ENCODE measurements around the gene UTP14A. TPM values are rescaled to one million over a fixed set of nuclear protein-coding genes. Genes with fewer than 3 reads are reported as not detected.
"Not testable (repeated sequence)": the region's sequence is repeated elsewhere in the genome, so short reads cannot be mapped to it uniquely, and the experiment has no call there.

Gene UTP14A
- total and polyA plus RNA-seq, 2 of the 13 experiments (the other 11 are each of a cell fraction or from before 2014, with no cell fraction given), result 7.4 to 19.0 TPM

- peak; percentile 47 for TF ChIP-seq AGO2 (optimal IDR thresholded peaks at IDR 0.05; ENCODE audit: low read depth, low read length)
- TF ChIP-seq ZNF337 (CRISPR knock-in tag; IDR thresholded peaks at IDR 0.05; ENCODE audit: borderline replicate concordance, low read depth), result no peak
- no peak for TF ChIP-seq TAF15 (IDR thresholded peaks at IDR 0.05; ENCODE audit: low read depth, low read length, poor library complexity, severe bottlenecking)
- TF ChIP-seq CREB3 (CRISPR knock-in tag; IDR thresholded peaks at IDR 0.05), result peak; percentile 73; the same call in 1 of the 2 replicates
- TF ChIP-seq ESRRA (CRISPR knock-in tag; IDR thresholded peaks at IDR 0.05; ENCODE audit: low read depth), result no peak
- no peak for TF ChIP-seq ZBTB46 (CRISPR knock-in tag; IDR thresholded peaks at IDR 0.05; ENCODE audit: borderline replicate concordance)
These were observed at the start of gene UTP14A (continued) for GRCh38 chrX:129905787-129906580.

GRCh38 chrX:129859134-129859533, 46.8 kb upstream of the UTP14A start:
- H3K9me3 ChIP-seq (ENCODE audit: low read length); POLR2A ChIA-PET; H3K27ac ChIP-seq (ENCODE audit: extremely low read length, insufficient read depth, low read length); H3K79me2 ChIP-seq (ENCODE audit: insufficient read depth, low read length); H3K36me3 ChIP-seq (replicated peaks in 1 of 2; ENCODE audit: control insufficient read depth in 1 of 2, insufficient read depth in 2 of 2, low read length in 2 of 2); H3K9ac ChIP-seq (ENCODE audit: insufficient read depth, low read depth, low read length); BruUV-seq (replicated peaks); DNase-seq (ENCODE audit: low spot score); H2AFZ ChIP-seq (ENCODE audit: low read length); FAIRE-seq; ATAC-seq; in situ Hi-C loops (cut with HindIII; ENCODE audit: extremely low pct_ligation_motif_present, low pct_unique_long_range_greater_than_20kb); H3K4me3 ChIP-seq (replicated peaks in 1 of 3; ENCODE audit: insufficient read depth in 1 of 3, low read depth in 2 of 3, low read length in 3 of 3); H3K4me1 ChIP-seq (ENCODE audit: insufficient read depth, low read length); intact Hi-C loops (cut with micrococcal nuclease; ENCODE audit: unreplicated experiment); H4K20me1 ChIP-seq (ENCODE audit: insufficient read depth, low read length); CTCF ChIA-PET (ENCODE audit: low intra/inter-chr PET ratio, low total read pairs); H3K27me3 ChIP-seq (ENCODE audit: control insufficient read depth in 1 of 2, insufficient read depth in 2 of 2, low read length in 2 of 2): not testable (repeated sequence)
- peak overlapping the region; percentile 32; the same call in 1 of the 2 replicates for H3K4me2 ChIP-seq (ENCODE audit: low read depth, low read length)
- WGBS (ENCODE audit: low lambda C conversion rate), result 0% methylated on average over 1 of the region's 6 CpGs

GRCh38 chrX:129866321-129866720, 39.6 kb upstream of the UTP14A start:
- CTCF ChIA-PET (ENCODE audit: low intra/inter-chr PET ratio, low total read pairs); H3K4me1 ChIP-seq (ENCODE audit: insufficient read depth, low read length); H2AFZ ChIP-seq (ENCODE audit: low read length); FAIRE-seq; H3K27me3 ChIP-seq (ENCODE audit: control insufficient read depth in 1 of 2, insufficient read depth in 2 of 2, low read length in 2 of 2); H3K4me3 ChIP-seq (replicated peaks in 1 of 3; ENCODE audit: insufficient read depth in 1 of 3, low read depth in 2 of 3, low read length in 3 of 3); H3K27ac ChIP-seq (ENCODE audit: extremely low read length, insufficient read depth, low read length); H3K9ac ChIP-seq (ENCODE audit: insufficient read depth, low read depth, low read length); BruUV-seq (replicated peaks); POLR2A ChIA-PET; H3K4me2 ChIP-seq (ENCODE audit: low read depth, low read length); in situ Hi-C loops (cut with HindIII; ENCODE audit: extremely low pct_ligation_motif_present, low pct_unique_long_range_greater_than_20kb); H3K9me3 ChIP-seq (ENCODE audit: low read length); DNase-seq (ENCODE audit: low spot score); H3K36me3 ChIP-seq (replicated peaks in 1 of 2; ENCODE audit: control insufficient read depth in 1 of 2, insufficient read depth in 2 of 2, low read length in 2 of 2); ATAC-seq; H3K79me2 ChIP-seq (ENCODE audit: insufficient read depth, low read length); intact Hi-C loops (cut with micrococcal nuclease; ENCODE audit: unreplicated experiment); H4K20me1 ChIP-seq (ENCODE audit: insufficient read depth, low read length): not testable (repeated sequence)
- 58% methylated on average over 3 of the region's 3 CpGs for WGBS (ENCODE audit: low lambda C conversion rate)

Data from HepG2 (cell line).